ENCODE measurements around the gene TENT5C. TPM values are rescaled to one million over a fixed set of nuclear protein-coding genes. Genes with fewer than 3 reads are reported as not detected.

TENT5C gene
- total RNA-seq, 1 donor from 2014 or later: 0.53 TPM

GRCh38 chr1:117652421-117652820, 46.6 kb downstream of the TENT5C start:
- no peaks in the 10 kb centered on the region for H3K36me3 ChIP-seq (ENCODE audit: control insufficient read depth, insufficient read depth, low read length)
- H3K27me3 ChIP-seq (ENCODE audit: control insufficient read depth, insufficient read depth, low read length): no peaks in the 10 kb centered on the region
- TF ChIP-seq, protein P1, sequence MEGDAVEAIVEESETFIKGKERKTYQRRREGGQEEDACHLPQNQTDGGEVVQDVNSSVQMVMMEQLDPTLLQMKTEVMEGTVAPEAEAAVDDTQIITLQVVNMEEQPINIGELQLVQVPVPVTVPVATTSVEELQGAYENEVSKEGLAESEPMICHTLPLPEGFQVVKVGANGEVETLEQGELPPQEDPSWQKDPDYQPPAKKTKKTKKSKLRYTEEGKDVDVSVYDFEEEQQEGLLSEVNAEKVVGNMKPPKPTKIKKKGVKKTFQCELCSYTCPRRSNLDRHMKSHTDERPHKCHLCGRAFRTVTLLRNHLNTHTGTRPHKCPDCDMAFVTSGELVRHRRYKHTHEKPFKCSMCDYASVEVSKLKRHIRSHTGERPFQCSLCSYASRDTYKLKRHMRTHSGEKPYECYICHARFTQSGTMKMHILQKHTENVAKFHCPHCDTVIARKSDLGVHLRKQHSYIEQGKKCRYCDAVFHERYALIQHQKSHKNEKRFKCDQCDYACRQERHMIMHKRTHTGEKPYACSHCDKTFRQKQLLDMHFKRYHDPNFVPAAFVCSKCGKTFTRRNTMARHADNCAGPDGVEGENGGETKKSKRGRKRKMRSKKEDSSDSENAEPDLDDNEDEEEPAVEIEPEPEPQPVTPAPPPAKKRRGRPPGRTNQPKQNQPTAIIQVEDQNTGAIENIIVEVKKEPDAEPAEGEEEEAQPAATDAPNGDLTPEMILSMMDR (IDR thresholded peaks at IDR 0.05; ENCODE audit: insufficient read depth, low read length, severe bottlenecking): no peak
- FAIRE-seq (no peak), DNase-seq (ENCODE audit: low read depth) (no peak)
- H3K4me3 ChIP-seq (ENCODE audit: low read depth, low read length): no peak overlapping the region

DNA sequence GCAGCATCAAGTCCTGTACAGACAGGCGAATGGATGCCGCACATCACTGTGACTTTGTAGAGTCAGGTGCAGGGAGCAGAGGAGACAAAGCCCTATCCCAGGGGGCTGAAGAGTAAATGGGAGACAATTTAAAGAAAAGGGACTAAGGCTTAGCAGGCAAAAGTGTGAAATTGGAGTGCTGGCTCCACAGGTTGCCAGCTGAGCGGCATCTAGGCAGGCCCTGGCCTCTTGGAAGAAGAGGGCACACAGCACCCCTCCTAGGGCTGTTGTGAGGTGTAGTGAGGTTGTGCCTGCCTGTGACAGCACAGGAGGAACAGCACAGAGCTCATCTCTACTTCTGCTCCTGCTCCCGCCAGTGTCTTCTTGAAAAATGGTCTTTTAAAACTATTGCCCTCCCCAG, 47.3 kb downstream of the TENT5C start:
- TF ChIP-seq, protein P1 (IDR thresholded peaks at IDR 0.05; ENCODE audit: insufficient read depth, low read length, severe bottlenecking): no peak
- H3K27me3 ChIP-seq (ENCODE audit: control insufficient read depth, insufficient read depth, low read length): no peaks in the 10 kb centered on the region
- H3K36me3 ChIP-seq (ENCODE audit: control insufficient read depth, insufficient read depth, low read length): no peaks in the 10 kb centered on the region
- no peak overlapping the region for H3K4me3 ChIP-seq (ENCODE audit: low read depth, low read length)
- DNase-seq (ENCODE audit: low read depth) (no peak), FAIRE-seq (no peak)

- Histone ChIP-seq H3K4me3 (ENCODE audit: low read depth, low read length) (no peak overlapping the region), H3K36me3 (ENCODE audit: control insufficient read depth, insufficient read depth, low read length) (no peaks in the 10 kb centered on the region), H3K27me3 (ENCODE audit: control insufficient read depth, insufficient read depth, low read length) (no peaks in the 10 kb centered on the region)
- TF ChIP-seq, protein P1 (IDR thresholded peaks at IDR 0.05; ENCODE audit: insufficient read depth, low read length, severe bottlenecking): no peak
- no peak for FAIRE-seq
- DNase-seq (ENCODE audit: low read depth): no peak
Measured at GRCh38 chr1:117653732-117654492, 48.1 kb downstream of the TENT5C start.

GRCh38 chr1:117654493-117655219, 48.8 kb downstream of the TENT5C start:
- H3K27me3 ChIP-seq (ENCODE audit: control insufficient read depth, insufficient read depth, low read length): no peaks in the 10 kb centered on the region
- no peaks in the 10 kb centered on the region for H3K36me3 ChIP-seq (ENCODE audit: control insufficient read depth, insufficient read depth, low read length)
- TF ChIP-seq, protein P1 (IDR thresholded peaks at IDR 0.05; ENCODE audit: insufficient read depth, low read length, severe bottlenecking): no peak
- DNase-seq (ENCODE audit: low read depth) (peak; percentile 32), FAIRE-seq (no peak)
- H3K4me3 ChIP-seq (ENCODE audit: low read depth, low read length): no peak overlapping the region

GRCh38 chr1:117655220-117655577, 49.4 kb downstream of the TENT5C start:
- DNase-seq (ENCODE audit: low read depth) (peak; percentile 75), FAIRE-seq (no peak)
- H3K36me3 ChIP-seq (ENCODE audit: control insufficient read depth, insufficient read depth, low read length): no peaks in the 10 kb centered on the region
- H3K4me3 ChIP-seq (ENCODE audit: low read depth, low read length): no peak overlapping the region
- TF ChIP-seq, protein P1 (IDR thresholded peaks at IDR 0.05; ENCODE audit: insufficient read depth, low read length, severe bottlenecking): no peak
- no peaks in the 10 kb centered on the region for H3K27me3 ChIP-seq (ENCODE audit: control insufficient read depth, insufficient read depth, low read length)
